DMS 273 (cell line): ENCODE results near the gene CDC42SE1.

Experiments
- DNase-seq: peaks from one replicate; lab custom pipeline; 2025; ENCODE audit not compliant: unreplicated experiment; lab: John Stamatoyannopoulos, UW

CDC42SE1 gene

DNA sequence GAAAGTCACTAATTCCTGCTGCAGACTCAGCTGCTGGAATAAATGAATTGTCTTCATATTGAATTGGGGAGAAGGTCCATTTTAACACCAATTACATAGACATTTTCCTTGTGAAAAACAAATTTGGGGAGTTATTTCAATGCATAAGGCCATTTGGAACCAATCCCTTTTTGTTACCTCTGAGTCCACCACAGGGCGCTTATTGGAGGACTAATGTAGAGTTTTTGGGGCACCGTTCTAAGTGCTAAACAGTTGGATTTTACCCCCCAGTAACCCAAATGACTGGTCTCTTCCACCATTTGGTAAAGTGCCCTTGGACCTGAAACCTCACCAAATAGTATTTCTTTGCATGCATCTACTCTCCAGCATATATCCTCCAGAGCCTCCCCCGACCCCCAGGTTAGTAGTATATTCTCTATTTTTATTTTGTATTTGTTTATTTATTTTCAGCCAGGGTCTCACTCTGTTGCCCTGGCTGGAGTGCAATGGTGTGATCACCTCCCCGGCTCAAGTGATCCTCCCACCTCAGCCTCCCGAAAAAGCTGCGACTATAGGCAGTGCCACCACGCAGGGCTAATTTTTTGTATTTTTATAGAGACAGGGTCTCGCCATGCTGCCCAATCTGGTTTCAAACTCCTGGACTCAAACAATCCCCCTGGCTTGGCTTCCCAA, 49.6 kb downstream of the CDC42SE1 start:
- DNase-seq = no peak

DNA sequence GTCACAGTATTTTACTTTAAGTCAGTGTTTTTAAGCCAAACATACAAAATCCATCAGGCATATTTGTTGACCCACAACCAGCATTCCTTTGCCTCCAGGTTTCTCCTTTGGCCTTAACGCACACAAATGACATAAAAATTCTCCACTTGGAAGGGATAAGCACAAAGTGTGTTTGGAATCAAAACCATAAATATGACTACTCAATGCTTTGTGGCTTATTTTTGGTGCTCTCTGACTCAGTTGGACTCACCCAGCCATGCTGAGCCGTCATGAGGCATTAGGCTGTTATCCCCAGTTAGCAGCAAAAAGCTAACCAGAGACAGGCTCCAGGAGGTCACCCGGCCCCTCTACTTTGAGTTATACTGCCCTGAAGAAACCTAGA, 50.2 kb downstream of the CDC42SE1 start:
- DNase-seq = no peak

- peak; percentile 100 for DNase-seq
Measured at GRCh38 chr1:151008244-151009205, 50.9 kb downstream of the CDC42SE1 start, which contains the start of gene PRUNE1. TSS of gene PRUNE1 (plus strand) at chr1:151008449. CDS start at chr1:151008633, 184 bp downstream.

GRCh38 chr1:151007853-151008243, 51.6 kb downstream of the CDC42SE1 start:
- DNase-seq = peak; percentile 98

- DNase-seq = peak; percentile 100
Measured at GRCh38 chr1:151006327-151007052, 52.9 kb downstream of the CDC42SE1 start, which contains the start of gene MINDY1. TSS of gene MINDY1 (minus strand) at chr1:151006902. CDS start at chr1:151002617, 4,285 bp downstream.

DNA sequence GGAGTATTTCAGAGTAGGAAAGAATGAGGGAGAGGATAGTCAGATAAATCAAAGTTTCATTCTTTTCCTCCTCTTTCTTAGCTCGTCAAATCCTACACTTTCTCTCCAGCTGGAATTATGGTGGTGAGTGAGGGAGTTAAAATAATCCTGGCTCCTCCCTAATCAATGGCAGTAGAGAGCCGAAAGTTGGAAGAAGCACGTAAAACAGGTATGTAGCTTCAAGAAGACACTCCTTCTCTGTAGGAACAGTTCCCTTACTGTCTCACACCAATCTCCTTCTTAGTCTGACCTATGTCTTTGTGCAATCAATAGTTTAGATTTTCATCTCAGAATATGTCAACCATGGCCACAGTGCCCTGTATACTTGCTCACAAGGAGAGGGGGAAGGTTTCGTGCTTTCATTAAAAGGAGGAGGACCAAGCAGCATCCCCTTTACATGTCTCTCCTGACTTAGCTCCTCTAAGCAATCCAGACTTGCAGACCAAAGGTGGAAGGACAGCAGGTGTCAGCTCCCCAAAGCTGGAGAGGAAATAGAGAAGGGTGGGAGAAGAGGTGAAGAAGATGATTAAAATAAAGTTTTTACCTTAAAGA, 53.6 kb downstream of the CDC42SE1 start:
- peak; percentile 97 for DNase-seq

- no peak for DNase-seq
Measured at GRCh38 chr1:151003180-151003579, 56.2 kb downstream of the CDC42SE1 start.

GRCh38 chr1:151002611-151003010, 56.8 kb downstream of the CDC42SE1 start:
- DNase-seq = no peak

- no peak for DNase-seq
Measured at GRCh38 chr1:151002051-151002450, 57.4 kb downstream of the CDC42SE1 start.

DNA sequence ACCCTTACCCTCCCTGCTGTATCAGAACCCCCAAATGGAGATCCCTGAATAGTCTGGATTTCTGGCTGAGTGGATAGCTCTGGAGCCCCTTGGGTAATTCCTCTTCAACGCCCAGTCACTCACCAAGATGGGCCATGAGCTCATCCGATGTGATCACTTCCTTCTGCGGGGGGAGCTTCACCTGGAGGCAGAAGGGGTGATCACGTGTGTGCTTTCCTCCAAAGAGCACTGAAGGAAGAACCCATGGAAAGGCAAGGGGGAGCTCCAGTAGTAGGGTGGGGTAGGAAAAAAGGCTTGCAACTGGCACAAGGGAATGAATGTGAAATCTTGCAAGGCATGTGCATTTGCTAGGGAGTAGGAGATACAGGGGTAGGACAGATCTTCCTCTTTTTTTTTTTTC, 57.8 kb downstream of the CDC42SE1 start:
- no peak for DNase-seq
